Measurements from ENCODE around the gene CCDC6.
"Not testable (repeated sequence)": the region's sequence is repeated elsewhere in the genome, so short reads cannot be mapped to it uniquely, and the experiment has no call there.

The CCDC6 gene

DNA sequence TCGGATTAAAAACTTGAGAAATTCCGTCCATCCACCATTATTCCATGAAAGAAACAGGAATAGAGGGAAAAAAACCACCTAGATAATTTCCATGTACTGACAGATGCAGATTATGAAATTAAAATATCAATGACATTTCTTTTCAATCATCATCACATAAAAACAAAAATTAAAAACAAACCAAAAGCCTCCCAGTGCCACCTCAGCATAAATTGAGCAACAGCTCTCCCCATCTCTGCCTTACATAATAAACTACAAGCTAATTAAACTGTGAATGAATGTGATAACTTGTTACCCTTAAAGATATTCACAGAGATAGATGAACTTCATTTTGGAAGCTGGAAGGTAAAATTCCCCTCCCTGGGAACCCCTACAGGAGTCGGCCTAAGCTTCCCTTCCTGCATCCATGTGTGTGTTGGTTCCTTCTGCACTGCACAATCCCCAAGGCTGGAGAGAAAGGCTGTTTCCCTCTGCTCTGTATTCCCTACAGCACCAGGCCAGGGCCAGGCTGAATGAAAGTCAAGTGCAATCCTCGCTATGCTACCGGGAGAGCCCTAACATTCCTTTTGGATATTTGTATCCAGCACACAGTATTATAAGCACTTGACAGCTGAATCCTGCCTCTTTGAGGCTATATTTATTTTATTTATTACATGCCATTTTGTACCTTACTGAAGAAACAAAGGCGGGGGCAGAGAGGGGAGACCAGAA, 8.1 kb downstream of the CCDC6 start:
- TF ChIP-seq ZNF274 (IDR thresholded peaks at IDR 0.05; ENCODE audit: low read depth, low read length), result no peak

GRCh38 chr10:59896191-59896590, 10.2 kb downstream of the CCDC6 start:
- H3K4me3 ChIP-seq (ENCODE audit: low read length), result no peak overlapping the region
- TF ChIP-seq ZNF274 (IDR thresholded peaks at IDR 0.05; ENCODE audit: low read depth, low read length), result no peak

More for the DNA sequence above, 8.1 kb downstream of the CCDC6 start:
- H3K4me3 ChIP-seq (ENCODE audit: low read length), result no peak overlapping the region

DNA sequence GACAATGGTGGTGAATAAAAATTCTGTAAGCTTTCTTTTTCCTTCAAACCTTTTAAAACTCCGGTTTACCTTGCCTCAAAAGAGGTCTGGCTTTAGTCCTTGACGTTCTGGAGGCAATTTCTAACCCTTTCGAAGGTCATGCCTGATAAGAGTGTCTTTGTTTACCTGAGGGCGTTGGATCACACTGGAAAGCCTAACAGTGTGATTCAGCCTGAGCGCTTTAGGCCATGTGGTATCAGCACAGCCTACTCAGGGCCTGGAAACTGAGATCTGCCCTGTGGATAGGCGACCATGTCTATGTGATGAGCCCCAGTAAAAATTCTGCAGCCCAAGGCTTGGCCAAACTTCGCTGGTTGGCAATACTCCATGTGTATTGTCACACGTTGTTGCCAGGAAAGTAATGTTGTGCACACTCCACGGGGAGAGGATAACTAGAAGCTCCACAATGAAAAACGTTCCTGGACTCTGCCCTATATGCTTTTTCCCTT, 10.7 kb downstream of the CCDC6 start:
- no peak overlapping the region for H3K4me3 ChIP-seq (ENCODE audit: low read length)
- no peak for TF ChIP-seq ZNF274 (IDR thresholded peaks at IDR 0.05; ENCODE audit: low read depth, low read length)

GRCh38 chr10:59894114-59894513, 12.2 kb downstream of the CCDC6 start:
- TF ChIP-seq ZNF274 (IDR thresholded peaks at IDR 0.05; ENCODE audit: low read depth, low read length), result no peak
- H3K4me3 ChIP-seq (ENCODE audit: low read length), result no peak overlapping the region

GRCh38 chr10:59892697-59893096, 13.7 kb downstream of the CCDC6 start:
- TF ChIP-seq ZNF274 (IDR thresholded peaks at IDR 0.05; ENCODE audit: low read depth, low read length), result no peak
- no peak overlapping the region for H3K4me3 ChIP-seq (ENCODE audit: low read length)

DNA sequence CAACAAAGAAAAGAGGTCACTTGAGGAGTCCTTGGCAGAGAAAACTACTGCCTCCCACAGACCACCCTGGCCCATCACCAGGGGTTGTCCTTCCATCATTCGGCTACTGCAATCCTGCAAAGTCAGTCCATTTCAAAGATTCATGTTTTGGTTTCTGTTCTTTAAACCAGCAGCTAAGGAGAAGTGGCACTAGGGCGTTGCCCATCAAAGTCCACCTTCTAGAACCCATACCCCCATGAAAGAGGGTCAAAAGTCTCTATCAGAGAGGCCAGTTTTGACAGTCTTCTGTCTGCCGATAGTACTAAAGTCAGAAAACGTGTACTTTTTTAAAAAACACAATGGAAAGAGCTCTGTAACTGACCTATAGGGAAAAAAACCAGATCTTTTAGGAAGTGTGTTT, 14.4 kb downstream of the CCDC6 start:
- no peak overlapping the region for H3K4me3 ChIP-seq (ENCODE audit: low read length)
- TF ChIP-seq ZNF274 (IDR thresholded peaks at IDR 0.05; ENCODE audit: low read depth, low read length), result no peak

GRCh38 chr10:59891349-59891748, 15.0 kb downstream of the CCDC6 start:
- TF ChIP-seq ZNF274 (IDR thresholded peaks at IDR 0.05; ENCODE audit: low read depth, low read length), result no peak
- no peak overlapping the region for H3K4me3 ChIP-seq (ENCODE audit: low read length)

DNA sequence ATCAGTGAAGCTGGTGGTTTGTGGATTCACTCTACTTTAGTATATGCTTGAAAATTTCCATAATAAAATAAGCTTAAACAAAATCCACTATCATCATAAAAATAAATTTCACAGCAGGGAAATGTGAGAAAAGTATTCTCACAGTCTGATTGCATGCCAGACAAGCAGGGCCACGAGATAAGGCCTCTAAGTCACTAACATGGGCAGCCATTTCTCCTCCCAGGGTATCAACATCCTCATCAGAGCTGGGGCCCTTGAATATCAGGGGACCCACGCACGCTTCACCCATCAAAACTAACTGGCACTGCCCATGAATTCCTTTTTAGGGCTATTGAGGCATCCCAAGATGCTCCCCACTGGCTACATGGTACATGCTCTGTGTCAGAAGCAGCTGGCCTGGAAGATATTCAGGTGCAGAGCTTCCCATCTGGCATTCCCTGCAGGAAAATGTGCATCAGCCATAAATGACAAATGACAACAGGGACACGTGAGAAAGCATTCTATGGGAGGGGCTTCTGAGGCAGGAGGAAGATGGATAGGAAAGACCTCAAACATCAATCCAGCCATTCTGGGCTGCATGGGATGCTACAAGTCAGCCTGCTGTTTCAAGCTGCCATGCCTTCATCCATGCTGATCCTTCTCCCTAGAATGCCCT, 17.4 kb downstream of the CCDC6 start:
- H3K4me3 ChIP-seq (ENCODE audit: low read length), result no peak overlapping the region
- TF ChIP-seq ZNF274 (IDR thresholded peaks at IDR 0.05; ENCODE audit: low read depth, low read length), result no peak

DNA sequence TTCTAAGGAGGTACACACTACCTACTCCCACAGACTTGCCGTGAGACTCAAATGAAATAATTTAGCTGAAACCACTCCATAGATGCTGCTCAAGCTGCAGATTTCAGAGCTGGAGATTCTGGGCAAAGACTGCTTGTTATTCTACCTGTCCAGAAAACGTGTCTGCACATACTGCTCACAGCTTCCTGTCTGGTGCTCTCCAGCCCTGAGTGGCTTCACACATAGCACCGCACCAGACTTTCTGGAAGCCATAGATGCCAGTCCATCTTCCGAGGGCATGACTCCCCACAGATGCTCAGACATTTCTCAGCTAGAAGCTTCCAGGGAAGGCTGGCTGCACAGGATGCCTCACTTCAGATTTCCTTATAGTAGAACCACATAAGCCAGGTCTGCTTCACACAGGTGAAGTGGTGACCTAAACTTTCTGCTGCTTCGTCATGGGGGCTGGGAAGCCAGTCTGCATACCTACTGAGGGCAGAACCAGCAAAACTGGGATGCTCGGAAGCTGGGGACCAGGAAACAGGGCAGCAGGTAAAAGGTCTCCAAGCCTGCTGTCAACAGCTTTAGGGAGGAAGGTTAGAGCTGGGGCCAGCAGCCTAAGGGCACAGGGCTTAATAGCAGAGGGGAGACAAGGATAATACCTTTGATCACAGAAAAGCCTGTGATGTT, 18.2 kb downstream of the CCDC6 start:
- H3K4me3 ChIP-seq (ENCODE audit: low read length), result no peak overlapping the region
- no peak for TF ChIP-seq ZNF274 (IDR thresholded peaks at IDR 0.05; ENCODE audit: low read depth, low read length)

- no peak for TF ChIP-seq ZNF274 (IDR thresholded peaks at IDR 0.05; ENCODE audit: low read depth, low read length)
- H3K4me3 ChIP-seq (ENCODE audit: low read length), result no peak overlapping the region
Observed at GRCh38 chr10:59887006-59887405, 19.4 kb downstream of the CCDC6 start.

GRCh38 chr10:59885430-59886134, 20.8 kb downstream of the CCDC6 start:
- no peak overlapping the region for H3K4me3 ChIP-seq (ENCODE audit: low read length)
- no peak for TF ChIP-seq ZNF274 (IDR thresholded peaks at IDR 0.05; ENCODE audit: low read depth, low read length)

- H3K4me3 ChIP-seq (ENCODE audit: low read length), result not testable (repeated sequence)
Observed at GRCh38 chr10:59884893-59885292, 21.5 kb downstream of the CCDC6 start.

DNA sequence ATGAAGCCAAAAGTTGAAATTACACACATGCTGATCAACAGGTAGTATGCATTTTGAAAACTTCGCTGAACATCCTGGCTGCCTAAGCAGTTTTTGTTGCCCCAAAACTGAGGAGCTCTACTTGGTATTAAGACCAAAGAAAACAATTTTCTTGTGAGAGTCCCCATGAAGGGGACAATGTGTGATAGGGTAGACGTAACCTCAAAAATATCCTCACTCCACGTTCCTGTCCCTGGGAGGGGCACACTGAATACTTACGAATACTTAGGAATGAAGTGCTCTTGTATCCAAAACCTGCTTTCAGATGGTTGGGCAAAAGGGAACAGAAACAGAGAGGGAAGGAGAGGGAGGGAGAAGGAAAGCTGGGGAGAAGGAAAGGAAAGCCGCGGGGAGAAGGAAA, 24.7 kb downstream of the CCDC6 start:
- H3K4me3 ChIP-seq (ENCODE audit: low read length), result no peak overlapping the region
- no peak for TF ChIP-seq ZNF274 (IDR thresholded peaks at IDR 0.05; ENCODE audit: low read depth, low read length)

DNA sequence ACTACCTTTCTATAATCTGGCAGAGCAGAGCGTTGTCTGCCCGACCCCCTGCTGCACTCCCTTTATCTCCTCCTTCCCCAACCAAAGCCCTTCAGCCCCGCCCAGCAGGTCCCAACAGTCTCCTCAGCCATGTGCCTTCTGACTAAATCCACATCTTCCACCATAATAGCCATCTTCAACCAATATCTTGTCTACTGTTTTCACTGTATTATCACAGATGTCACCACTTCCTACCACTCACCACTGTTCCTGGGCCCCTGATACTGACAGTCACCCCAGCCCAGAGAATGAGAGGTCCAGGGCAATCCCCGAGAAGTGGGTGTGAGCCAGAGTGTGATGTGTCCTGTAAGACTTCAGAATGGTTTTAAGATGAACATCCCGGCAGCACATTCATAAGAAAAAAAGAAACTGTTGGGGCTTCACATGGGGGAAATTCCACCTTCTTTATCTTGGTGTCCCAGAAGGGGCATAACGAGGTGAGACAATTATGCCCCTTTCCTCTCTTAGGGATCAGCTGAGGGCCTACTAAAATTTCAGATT, 25.3 kb downstream of the CCDC6 start:
- TF ChIP-seq ZNF274 (IDR thresholded peaks at IDR 0.05; ENCODE audit: low read depth, low read length), result no peak
- H3K4me3 ChIP-seq (ENCODE audit: low read length), result peak overlapping the region; percentile 25; the same call in 1 of the 2 replicates
